Epithelial cell of prostate (primary cell): ENCODE measurements around the gene PPIA.

Source experiments
- DNase-seq: peaks from one replicate; pipeline ENCODE4 v3.0.0-alpha.2; 2011; ENCODE audit warnings: low read depth, low spot score
- H3K27ac ChIP-seq: fragments of 450-650 bp; 2 replicates; pipeline ENCODE4 v1.5.1; 2017; ENCODE audit warnings: mild to moderate bottlenecking

Gene PPIA

DNA sequence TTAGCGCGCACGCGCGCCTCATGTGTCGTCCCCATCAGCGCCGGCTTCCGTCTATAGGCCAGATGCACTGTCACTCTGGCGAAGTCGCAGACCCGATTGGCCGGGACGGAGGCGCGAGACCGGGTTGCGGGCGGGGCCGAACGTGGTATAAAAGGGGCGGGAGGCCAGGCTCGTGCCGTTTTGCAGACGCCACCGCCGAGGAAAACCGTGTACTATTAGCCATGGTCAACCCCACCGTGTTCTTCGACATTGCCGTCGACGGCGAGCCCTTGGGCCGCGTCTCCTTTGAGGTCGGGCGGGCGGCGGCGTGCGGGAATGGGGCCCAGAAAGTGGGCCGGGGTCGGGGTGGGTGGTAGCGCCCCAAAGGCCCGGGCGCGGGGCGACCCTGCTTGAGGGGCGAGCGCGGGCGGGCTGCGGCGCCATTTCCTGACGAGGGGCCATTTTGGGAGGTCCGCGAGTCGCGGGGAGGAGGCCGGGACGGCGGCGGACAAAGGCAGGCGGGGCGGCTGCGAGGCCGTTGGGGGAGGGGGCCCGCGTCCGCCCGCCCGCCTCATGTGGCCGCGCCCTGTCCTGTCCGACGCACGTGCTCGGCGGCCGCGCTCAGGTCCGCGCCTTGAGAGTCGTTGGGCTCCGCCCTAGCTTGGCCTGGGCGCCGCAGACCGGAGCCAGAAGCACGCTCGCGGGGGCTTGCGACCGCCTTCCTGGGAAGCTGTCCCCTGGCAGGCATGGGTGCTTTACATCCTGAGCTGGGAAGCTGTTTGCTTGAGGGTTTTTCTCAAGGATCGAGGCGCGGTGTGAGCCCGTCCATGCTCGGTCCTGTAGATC, at the start of gene PPIA:
TSS of gene PPIA (plus strand) at position 178 of the 825 bp plus-strand sequence. CDS start at position 222, 44 bp downstream.
- peak within 1 kb of the TSS; percentile 99 for H3K27ac ChIP-seq
- DNase-seq, result peak; percentile 92

- peak within 1 kb of the TSS; percentile 88 for H3K27ac ChIP-seq
- peak; percentile 40 for DNase-seq
Observed at GRCh38 chr7:44748045-44748947, 48.2 kb upstream of the PPIA start, which contains the start of gene ZMIZ2. TSS of gene ZMIZ2 (plus strand) at chr7:44748847. CDS start at chr7:44756250, 7,403 bp downstream.

DNA sequence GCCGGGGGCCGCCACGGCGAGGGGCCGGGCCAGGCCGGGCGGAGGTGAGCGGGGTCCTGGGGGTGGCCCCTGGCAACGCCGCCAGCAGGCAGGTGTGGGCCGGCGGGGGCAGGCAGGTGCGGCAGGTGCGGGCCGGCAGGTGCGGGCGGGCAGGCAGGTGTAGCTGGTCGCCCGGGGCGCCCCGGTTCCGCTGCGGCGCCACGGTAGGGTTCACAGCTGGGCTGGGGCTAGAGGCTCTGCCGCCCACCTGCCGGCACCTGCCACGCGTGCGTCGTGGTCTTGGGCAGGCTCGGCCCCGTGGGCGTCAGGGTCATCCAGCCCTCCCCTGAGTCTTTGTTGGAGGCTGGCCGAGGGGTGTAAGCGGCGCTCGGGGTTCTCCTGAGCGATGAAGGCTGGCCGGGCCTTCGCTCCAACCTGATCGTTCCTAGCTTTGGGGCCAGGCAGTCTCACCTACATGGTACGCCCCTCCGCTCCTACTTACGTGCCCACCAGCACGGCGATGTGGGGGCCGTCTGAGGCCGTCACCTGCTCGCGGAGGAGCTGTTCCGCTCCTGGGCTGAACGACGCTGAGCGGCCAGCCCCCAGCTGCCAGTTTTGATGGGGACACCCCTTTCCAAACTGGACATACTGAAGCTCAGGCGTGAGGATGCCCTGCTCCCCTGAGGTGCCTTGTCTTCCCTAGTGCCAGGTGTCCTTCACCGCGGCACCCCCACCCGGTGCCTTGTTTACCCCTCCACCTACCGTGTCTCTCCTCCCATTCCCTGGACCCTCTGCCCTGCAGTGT, 47.3 kb upstream of the PPIA start:
- DNase-seq, result no peak
- peak overlapping the region; percentile 88 for H3K27ac ChIP-seq

DNA sequence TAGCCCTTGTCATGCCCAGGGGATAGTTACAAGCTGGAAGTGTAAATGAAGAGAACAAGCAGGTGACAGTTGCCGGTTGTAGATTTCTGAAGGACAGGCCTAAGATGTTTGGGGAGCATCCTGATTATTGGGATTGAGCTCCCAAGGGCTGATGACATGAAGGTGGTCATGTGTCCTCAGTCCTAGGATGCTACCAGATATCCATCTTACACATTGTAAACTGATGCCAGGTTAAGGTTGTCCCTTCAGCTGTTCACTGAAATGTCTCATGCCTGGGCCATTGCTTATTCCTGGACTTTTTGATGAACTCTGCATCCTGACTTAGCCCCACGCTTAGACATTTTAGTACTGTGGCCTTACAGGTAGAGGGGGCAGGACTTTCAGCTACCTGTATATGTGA, 46.5 kb upstream of the PPIA start:
- no peak for DNase-seq
- no peak overlapping the region for H3K27ac ChIP-seq

- no peak for DNase-seq
- H3K27ac ChIP-seq, result no peak overlapping the region
Observed at GRCh38 chr7:44750424-44750823, 46.1 kb upstream of the PPIA start.

GRCh38 chr7:44750921-44751571, 45.4 kb upstream of the PPIA start:
- no peak for DNase-seq
- no peak overlapping the region for H3K27ac ChIP-seq

DNA sequence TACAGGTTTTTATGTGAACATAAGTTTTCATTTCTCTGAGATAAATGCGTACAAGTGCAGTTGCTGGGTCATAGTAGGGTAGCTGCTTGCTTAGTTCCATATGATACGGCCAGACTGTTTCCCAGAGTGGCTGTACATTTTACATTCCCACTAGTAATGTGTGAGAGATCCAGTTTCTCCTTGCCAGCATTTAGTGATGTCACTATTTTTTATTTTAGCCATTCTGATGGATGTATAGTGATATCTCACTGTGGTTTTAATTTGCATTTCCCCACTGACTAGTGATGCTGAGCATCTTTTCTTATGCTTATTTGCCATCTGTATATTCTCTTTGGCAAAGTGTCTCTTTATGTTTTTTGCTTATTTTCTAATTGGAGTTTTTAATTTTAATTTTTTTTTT, 43.7 kb upstream of the PPIA start:
- DNase-seq, result no peak
- H3K27ac ChIP-seq, result no peak overlapping the region

DNA sequence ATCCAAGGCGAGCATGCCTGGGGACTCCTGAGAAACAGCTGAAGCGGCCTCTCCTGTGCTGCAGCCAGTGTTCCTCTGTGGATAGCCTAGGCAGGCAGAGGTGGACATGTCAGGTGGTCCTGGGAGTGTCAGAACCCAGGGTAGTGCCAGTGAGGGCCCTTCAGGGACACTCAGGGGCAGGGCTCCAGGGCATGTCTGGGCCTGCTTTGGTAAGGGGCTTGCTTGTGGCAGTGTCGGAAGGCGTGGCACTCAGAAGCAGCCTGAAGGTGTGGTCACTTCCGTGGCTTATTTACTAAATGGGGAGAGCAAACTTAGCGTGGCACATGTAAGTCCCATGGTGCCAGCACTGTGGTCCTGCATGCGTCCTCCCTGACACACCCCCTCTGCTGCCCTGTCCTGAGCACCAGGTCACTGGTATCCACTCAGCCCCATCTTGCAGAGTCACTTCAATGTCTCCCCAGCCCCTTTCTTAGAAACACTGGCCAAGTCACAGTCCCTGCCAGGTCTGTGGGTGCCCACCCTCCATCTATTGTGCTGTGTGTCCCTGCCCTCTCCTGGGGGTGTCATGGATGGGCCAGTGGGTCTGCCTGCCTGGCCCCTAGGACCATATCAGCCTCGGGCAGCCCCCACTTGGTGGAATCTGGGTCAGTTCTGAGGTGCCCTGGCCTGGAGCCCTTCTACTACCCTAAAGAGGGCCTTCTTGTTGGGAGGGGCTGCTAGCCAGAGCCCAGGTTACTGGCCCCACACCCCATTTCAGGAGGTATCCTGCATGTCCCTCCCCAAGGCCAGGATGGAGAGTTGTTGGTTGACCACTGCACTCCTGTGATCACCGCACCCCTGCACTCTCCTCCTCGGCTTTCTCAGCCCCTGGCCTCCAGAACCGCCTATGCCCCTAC, 41.4 kb upstream of the PPIA start:
- H3K27ac ChIP-seq, result no peak overlapping the region
- no peak for DNase-seq

DNA sequence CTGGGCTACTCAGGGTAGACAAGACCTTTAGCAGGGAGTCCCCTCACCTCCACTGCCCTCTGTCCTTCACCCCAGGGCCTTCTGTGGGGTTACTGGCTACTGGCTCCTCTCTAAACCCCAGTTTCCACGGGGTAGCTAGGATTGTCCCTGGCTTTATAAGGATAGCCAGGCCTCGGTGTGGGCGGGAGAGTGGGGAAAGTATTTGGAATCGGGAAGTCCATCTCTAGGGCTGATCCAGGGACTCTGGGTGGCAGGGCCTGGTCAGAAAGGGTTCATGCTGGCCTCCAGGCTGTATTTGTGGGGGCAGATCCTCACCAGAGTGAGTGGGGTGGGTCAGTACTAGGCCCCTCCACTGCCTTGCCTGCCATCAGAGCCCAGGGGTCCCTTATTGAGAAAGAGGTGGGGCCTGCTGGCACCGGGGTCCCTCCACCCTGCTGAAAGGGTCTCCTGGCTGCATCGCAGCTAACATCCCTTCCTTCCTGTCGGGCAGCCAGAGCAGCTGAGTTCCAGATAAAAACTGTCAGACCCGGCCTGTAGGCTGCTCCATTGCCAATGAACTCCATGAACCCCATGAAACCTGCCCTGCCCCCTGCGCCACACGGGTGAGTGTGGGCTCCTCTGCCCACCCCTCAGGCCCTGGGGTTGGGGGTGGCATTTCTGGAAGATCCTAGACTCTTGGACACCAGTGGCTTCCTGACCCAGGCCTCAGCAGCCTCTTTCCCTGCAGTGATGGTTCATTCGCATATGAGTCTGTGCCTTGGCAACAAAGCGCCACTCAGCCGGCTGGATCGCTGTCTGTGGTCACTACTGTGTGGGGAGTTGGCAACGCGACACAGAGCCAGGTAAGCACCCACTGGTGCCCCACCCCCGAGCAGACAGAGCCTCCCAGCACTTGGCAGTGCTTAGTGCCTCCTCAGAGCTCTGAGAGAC, 40.5 kb upstream of the PPIA start:
- no peak overlapping the region for H3K27ac ChIP-seq
- DNase-seq, result no peak

DNA sequence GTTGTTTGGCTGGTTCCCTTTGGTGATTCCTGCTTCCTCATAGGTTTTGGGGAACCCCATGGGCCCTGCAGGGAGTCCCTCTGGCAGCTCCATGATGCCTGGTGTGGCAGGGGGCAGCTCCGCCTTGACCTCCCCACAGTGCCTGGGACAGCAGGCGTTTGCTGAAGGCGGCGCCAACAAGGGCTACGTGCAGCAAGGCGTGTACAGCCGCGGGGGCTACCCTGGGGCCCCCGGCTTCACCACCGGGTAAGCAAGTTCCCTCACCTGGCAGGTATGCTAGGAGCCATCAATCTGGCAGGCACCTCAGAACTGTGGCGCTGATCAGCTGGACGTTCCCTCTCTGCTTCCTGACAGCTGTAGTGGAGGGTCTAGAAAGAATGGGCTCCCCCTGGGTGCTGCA, 39.6 kb upstream of the PPIA start:
- no peak overlapping the region for H3K27ac ChIP-seq
- DNase-seq, result no peak

DNA sequence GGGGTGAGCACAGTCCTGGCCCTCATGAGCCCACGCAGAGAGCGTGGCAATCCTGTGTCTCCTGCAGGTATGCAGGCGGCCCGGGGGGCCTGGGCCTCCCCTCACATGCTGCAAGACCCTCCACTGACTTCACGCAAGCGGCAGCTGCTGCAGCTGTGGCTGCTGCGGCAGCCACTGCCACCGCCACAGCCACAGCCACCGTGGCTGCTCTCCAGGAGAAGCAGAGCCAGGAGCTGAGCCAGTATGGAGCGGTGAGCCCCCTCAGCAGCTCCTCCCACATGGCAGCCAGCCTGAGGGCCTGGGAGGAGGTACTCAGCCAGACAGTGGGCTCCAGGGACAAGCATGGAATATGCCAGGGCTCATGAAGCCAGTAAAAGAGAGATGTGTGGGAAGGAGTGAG, 39.2 kb upstream of the PPIA start:
- no peak overlapping the region for H3K27ac ChIP-seq
- DNase-seq, result no peak

DNA sequence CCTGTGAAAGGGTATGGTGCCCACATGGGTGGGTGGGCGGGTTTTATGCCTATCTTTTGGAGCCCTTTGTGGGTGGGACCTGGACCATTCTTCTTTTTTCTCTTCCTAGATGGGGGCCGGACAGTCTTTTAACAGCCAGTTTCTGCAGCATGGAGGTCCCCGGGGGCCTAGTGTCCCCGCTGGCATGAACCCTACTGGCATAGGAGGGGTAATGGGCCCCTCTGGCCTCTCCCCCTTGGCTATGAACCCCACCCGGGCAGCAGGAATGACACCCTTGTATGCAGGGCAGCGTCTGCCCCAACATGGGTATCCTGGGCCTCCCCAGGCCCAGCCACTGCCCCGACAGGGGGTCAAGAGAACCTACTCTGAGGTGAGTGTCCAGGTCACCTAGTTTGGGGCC, 38.7 kb upstream of the PPIA start:
- no peak overlapping the region for H3K27ac ChIP-seq
- DNase-seq, result no peak

- H3K27ac ChIP-seq, result no peak overlapping the region
- DNase-seq, result no peak
Observed at GRCh38 chr7:44759246-44759645, 37.2 kb upstream of the PPIA start.

GRCh38 chr7:44760034-44760580, 36.4 kb upstream of the PPIA start:
- no peak overlapping the region for H3K27ac ChIP-seq
- no peak for DNase-seq

DNA sequence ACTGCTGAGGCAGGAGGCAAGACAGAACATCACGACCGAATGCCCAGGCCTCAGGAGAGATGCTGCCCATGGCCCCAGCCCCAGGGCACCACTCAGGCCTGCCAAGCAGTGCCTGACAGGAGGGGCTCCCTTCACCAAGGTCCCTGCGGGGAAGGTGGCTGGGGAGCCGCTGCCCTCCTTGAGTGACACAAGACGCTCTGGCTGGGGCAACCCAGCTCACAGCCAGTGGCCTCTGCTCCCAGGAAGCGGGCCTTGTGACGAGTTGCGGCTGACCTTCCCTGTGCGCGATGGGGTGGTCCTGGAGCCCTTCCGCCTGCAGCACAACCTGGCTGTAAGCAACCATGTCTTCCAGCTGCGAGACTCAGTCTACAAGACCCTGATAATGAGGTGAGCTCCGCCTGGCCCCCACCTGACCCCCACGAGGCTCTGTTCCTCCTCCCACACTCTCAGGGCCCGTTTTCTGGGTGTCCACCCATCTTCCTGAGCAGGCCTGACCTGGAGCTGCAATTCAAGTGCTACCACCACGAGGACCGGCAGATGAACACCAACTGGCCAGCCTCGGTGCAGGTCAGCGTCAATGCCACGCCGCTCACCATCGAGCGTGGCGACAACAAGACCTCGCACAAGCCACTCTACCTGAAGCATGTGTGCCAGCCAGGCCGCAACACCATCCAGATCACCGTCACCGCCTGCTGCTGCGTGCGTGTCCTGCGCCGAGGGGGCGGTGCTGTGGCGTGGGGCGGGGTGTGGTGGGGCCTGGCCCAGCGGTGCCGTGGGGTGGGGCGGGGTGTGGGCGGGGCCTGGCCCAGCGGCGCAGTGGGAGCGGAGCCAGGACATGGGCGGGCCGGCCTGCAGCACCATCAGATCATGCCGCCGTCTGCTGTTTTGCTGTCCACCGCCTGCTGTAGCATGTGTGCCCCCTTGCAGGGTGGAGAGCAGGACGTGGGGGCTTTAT, 35.0 kb upstream of the PPIA start:
- no peak for DNase-seq
- H3K27ac ChIP-seq, result no peak overlapping the region

GRCh38 chr7:44762300-44762699, 34.2 kb upstream of the PPIA start:
- no peak overlapping the region for H3K27ac ChIP-seq
- DNase-seq, result peak; percentile 10
